Measurements from ENCODE around the gene IER5.

IER5 gene

GRCh38 chr1:181099152-181100014 is 10.9 kb downstream of the IER5 start:
- DNase-seq (ENCODE audit: low spot score), result no peak

GRCh38 chr1:181100015-181100905 is 11.8 kb downstream of the IER5 start:
- DNase-seq (ENCODE audit: low spot score), result no peak

- no peak for DNase-seq (ENCODE audit: low spot score)
These were observed 12.4 kb downstream of the IER5 start for GRCh38 chr1:181100934-181101333.

GRCh38 chr1:181101581-181102226 is 13.2 kb downstream of the IER5 start:
- DNase-seq (ENCODE audit: low spot score), result no peak

GRCh38 chr1:181102841-181103240 is 14.3 kb downstream of the IER5 start:
- no peak for DNase-seq (ENCODE audit: low spot score)

GRCh38 chr1:181103399-181103798 is 14.9 kb downstream of the IER5 start:
- DNase-seq (ENCODE audit: low spot score), result no peak

GRCh38 chr1:181104042-181104789 is 15.7 kb downstream of the IER5 start:
- no peak for DNase-seq (ENCODE audit: low spot score)

- no peak for DNase-seq (ENCODE audit: low spot score)
These were observed 16.3 kb downstream of the IER5 start for GRCh38 chr1:181104790-181105133.

GRCh38 chr1:181105134-181106021 is 16.9 kb downstream of the IER5 start:
- peak; percentile 92 for DNase-seq (ENCODE audit: low spot score)

GRCh38 chr1:181106022-181106312 is 17.5 kb downstream of the IER5 start:
- DNase-seq (ENCODE audit: low spot score), result no peak

GRCh38 chr1:181106479-181106878 is 18.0 kb downstream of the IER5 start:
- no peak for DNase-seq (ENCODE audit: low spot score)

- DNase-seq (ENCODE audit: low spot score), result no peak
These were observed 19.2 kb downstream of the IER5 start for GRCh38 chr1:181107711-181108110.

- DNase-seq (ENCODE audit: low spot score), result no peak
These were observed 19.9 kb downstream of the IER5 start for GRCh38 chr1:181108304-181108867.

- no peak for DNase-seq (ENCODE audit: low spot score)
These were observed 21.5 kb downstream of the IER5 start for GRCh38 chr1:181110013-181110412.

- no peak for DNase-seq (ENCODE audit: low spot score)
These were observed 23.1 kb downstream of the IER5 start for GRCh38 chr1:181111559-181111958.

GRCh38 chr1:181112071-181112929 is 23.8 kb downstream of the IER5 start:
- peak; percentile 94 for DNase-seq (ENCODE audit: low spot score)

- peak; percentile 80 for DNase-seq (ENCODE audit: low spot score)
These were observed 24.6 kb downstream of the IER5 start for GRCh38 chr1:181113059-181113641.

GRCh38 chr1:181114574-181115367 is 26.3 kb downstream of the IER5 start:
- DNase-seq (ENCODE audit: low spot score), result no peak

- no peak for DNase-seq (ENCODE audit: low spot score)
These were observed 26.8 kb downstream of the IER5 start for GRCh38 chr1:181115368-181115684.

Data from LoVo (cell line).